HepG2 (cell line): ENCODE measurements around the gene SNHG17. TPM values are rescaled to one million over a fixed set of nuclear protein-coding genes. Genes with fewer than 3 reads are reported as not detected.

ENCODE experiments used
- CBX1 ChIP-seq: IDR thresholded peaks from one replicate; pipeline ENCODE4 v1.6.1; 2016; ENCODE audit warnings: antibody characterized with exemption, low read depth
- ETV6 ChIP-seq: sonication (generic); formaldehyde crosslinking; conservative IDR thresholded peaks from 2 replicates; pipeline ENCODE4 v1.4.0; 2020; ENCODE audit warnings: missing genetic modification reagents
- HOXA9 ChIP-seq: sonication (generic); formaldehyde crosslinking; IDR thresholded peaks from 2 replicates; pipeline ENCODE4 v1.8.1; 2022; ENCODE audit warnings: missing genetic modification reagents, mild to moderate bottlenecking, moderate library complexity, borderline replicate concordance
- IKZF1 ChIP-seq: fragments of 450-650 bp; IDR thresholded peaks from 2 replicates; pipeline ENCODE4 v1.7.1; 2016
- KDM4B ChIP-seq: sonication (generic); formaldehyde crosslinking; IDR thresholded peaks from 2 replicates; pipeline ENCODE4 v1.4.0; 2020; ENCODE audit warnings: missing genetic modification reagents
- KDM5B ChIP-seq: sonication (generic); formaldehyde crosslinking; IDR thresholded peaks from 2 replicates; pipeline ENCODE4 v1.4.0; 2020; ENCODE audit warnings: missing genetic modification reagents, mild to moderate bottlenecking, borderline replicate concordance
- MAZ ChIP-seq, 2 experiments: sonication (generic) in 1 of 2; formaldehyde crosslinking in 1 of 2; IDR thresholded peaks; 2 replicates each; pipeline versions ENCODE4 v1.5.0 to v1.6.1; 2012 to 2020; ENCODE audit warnings: low read depth in 2 of 2, mild to moderate bottlenecking in 2 of 2, borderline replicate concordance in 1 of 2, improper control_type of control experiment in 1 of 2, low read length in 1 of 2, missing genetic modification reagents in 1 of 2, moderate library complexity in 1 of 2
- TBX2 ChIP-seq: sonication (generic); formaldehyde crosslinking; IDR thresholded peaks from 2 replicates; pipeline ENCODE4 v1.5.0; 2020; ENCODE audit warnings: missing genetic modification reagents, mild to moderate bottlenecking, borderline replicate concordance
- TEAD3 ChIP-seq: optimal IDR thresholded peaks from 2 replicates; pipeline ENCODE3; 2016; ENCODE audit warnings: borderline replicate concordance
- ZBTB21 ChIP-seq: sonication (generic); formaldehyde crosslinking; IDR thresholded peaks from 2 replicates; pipeline ENCODE4 v1.4.0; 2020; ENCODE audit warnings: missing genetic modification reagents
- ZNF207 ChIP-seq: fragments of 450-650 bp; IDR thresholded peaks from 2 replicates; pipeline ENCODE4 v1.6.1; 2016; ENCODE audit warnings: antibody characterized with exemption, borderline replicate concordance
- ZNF549 ChIP-seq: sonication (generic); formaldehyde crosslinking; IDR thresholded peaks from 2 replicates; pipeline ENCODE4 v1.5.0; 2020; ENCODE audit warnings: missing genetic modification reagents
- ZNF605 ChIP-seq: sonication (generic); formaldehyde crosslinking; IDR thresholded peaks from 2 replicates; pipeline ENCODE4 v1.8.0; 2022; ENCODE audit warnings: mild to moderate bottlenecking, missing genetic modification reagents
- ZNF660 ChIP-seq: sonication (generic); formaldehyde crosslinking; IDR thresholded peaks from 2 replicates; pipeline ENCODE4 v1.5.1; 2020; ENCODE audit warnings: mild to moderate bottlenecking, low read depth, missing genetic modification reagents, borderline replicate concordance
- ZNF703 ChIP-seq: sonication (generic); formaldehyde crosslinking; IDR thresholded peaks from 2 replicates; pipeline ENCODE4 v1.5.1; 2020; ENCODE audit warnings: missing genetic modification reagents, mild to moderate bottlenecking, moderate library complexity, borderline replicate concordance
- ZNF781 ChIP-seq: sonication (generic); formaldehyde crosslinking; IDR thresholded peaks from 2 replicates; pipeline ENCODE4 v1.5.1; 2020; ENCODE audit warnings: borderline replicate concordance, mild to moderate bottlenecking, missing genetic modification reagents; ENCODE audit errors: not compliant biosample characterization
- ZNF792 ChIP-seq: IDR thresholded peaks from 2 replicates; pipeline ENCODE4 v1.6.1; 2016
- ZNF841 ChIP-seq: sonication (generic); formaldehyde crosslinking; IDR thresholded peaks from 2 replicates; pipeline ENCODE4 v1.8.1; 2023; ENCODE audit warnings: missing genetic modification reagents, borderline replicate concordance
- polyA plus RNA-seq, 8 experiments: library from polyadenylated mRNA; depleted of rRNA in 3 of 8; stranded (reverse) in 7 of 8; unstranded in 1 of 8; fragments of >200 nt; fragmentation: Illumina TruSeq in 4 of 8; extraction: Trizol in 4 of 8; gene quantifications; 2 replicates each; pipeline versions ENCODE4 v1.2.1 to v1.2.3, GENCODE V29; 2011 to 2016; ENCODE audit warnings: low read depth in 4 of 8, missing spikeins in 1 of 8, mixed read lengths in 1 of 8; ENCODE audit not compliant: insufficient read depth in 1 of 8
- total RNA-seq, 5 experiments: library from RNA; depleted of rRNA; stranded (reverse); fragments of >200 nt; fragmentation: Illumina TruSeq; extraction: Trizol; gene quantifications; 2 replicates each; pipeline ENCODE4 v1.2.3, GENCODE V29; 2016; ENCODE audit warnings: low read depth in 1 of 5
- TF ChIP-seq, protein P1 (sequence below): sonication (generic); formaldehyde crosslinking; IDR thresholded peaks from 2 replicates; pipeline ENCODE4 v1.5.1; 2020; ENCODE audit warnings: mild to moderate bottlenecking, missing genetic modification reagents
- TF ChIP-seq, protein P2 (sequence below): sonication (generic); formaldehyde crosslinking; IDR thresholded peaks from 2 replicates; pipeline ENCODE4 v1.4.0; 2020; ENCODE audit warnings: low read depth, missing genetic modification reagents
- TF ChIP-seq, protein P3 (sequence below): sonication (generic); formaldehyde crosslinking; IDR thresholded peaks from 2 replicates; pipeline ENCODE4 v1.4.0; 2020; ENCODE audit warnings: mild to moderate bottlenecking, missing genetic modification reagents

SNHG17 gene
- total and polyA plus RNA-seq, 2 of the 13 experiments (the other 11 are each of a cell fraction or from before 2014, with no cell fraction given) = 26.2 to 41.2 TPM

DNA sequence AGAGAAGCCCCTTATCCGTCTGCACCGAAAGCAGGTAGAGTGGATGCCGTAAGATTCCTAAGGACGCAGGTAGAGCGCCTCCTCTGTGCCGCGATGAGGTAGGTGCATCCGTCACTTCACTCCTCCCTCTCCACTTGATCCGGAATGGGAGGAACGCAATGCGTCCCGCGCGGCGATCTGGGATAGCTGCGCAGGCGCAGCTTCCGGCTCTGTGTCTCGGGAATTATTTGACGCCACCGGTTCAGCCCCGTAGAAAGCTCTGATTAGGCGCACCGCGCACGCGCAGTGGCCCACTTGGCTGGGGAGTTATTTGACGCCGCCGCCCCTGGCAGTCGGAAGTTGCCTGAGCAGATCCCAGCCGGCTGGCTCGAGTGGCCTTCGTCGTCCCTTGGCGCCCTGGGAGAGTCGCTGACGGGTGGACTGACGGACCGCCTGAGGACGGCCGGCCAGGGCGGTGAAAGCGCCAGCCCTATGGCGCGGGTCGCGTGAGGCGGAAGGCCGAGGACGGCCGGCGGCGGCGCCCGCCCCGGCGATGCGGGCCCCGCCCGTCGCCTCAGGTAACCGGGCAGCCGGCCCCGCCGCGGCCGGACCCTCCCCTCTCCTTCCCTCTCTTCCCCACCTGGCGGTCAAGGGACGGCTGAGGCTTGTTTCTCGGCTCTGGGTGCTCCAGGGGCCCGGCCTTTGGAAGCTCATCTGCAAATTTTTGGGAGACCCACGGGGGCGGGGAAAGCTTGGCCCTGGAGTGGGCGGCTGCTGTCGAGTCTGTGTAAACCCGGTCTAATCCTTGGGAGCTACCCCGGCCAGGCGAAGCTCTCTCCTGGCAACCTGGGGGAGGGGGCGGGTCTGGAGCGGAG is 37.6 kb upstream of the SNHG17 start, which contains the start of gene RALGAPB (continued):
- TF ChIP-seq, protein P1, sequence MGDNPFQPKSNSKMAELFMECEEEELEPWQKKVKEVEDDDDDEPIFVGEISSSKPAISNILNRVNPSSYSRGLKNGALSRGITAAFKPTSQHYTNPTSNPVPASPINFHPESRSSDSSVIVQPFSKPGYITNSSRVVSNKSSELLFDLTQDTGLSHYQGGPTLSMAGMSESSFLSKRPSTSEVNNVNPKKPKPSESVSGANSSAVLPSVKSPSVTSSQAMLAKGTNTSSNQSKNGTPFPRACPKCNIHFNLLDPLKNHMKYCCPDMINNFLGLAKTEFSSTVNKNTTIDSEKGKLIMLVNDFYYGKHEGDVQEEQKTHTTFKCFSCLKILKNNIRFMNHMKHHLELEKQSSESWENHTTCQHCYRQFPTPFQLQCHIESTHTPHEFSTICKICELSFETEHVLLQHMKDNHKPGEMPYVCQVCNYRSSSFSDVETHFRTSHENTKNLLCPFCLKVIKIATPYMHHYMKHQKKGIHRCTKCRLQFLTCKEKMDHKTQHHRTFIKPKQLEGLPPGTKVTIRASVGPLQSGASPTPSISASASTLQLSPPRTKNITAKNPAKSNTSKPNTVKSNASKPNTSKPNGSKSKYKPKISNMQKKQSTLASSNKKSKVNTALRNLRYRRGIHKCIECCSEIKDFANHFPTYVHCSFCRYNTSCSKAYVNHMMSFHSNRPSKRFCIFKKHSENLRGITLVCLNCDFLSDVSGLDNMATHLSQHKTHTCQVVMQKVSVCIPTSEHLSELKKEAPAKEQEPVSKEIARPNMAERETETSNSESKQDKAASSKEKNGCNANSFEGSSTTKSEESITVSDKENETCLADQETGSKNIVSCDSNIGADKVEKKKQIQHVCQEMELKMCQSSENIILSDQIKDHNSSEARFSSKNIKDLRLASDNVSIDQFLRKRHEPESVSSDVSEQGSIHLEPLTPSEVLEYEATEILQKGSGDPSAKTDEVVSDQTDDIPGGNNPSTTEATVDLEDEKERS (CRISPR knock-in tag) = no peak
- no peak for TF ChIP-seq ZNF660 (CRISPR knock-in tag)
- TF ChIP-seq ZNF841 (CRISPR knock-in tag) = no peak
- 0 out of 2 replicates have a peak, but pooled peaks have one; percentile 41 for TF ChIP-seq ZNF549 (CRISPR knock-in tag)
- peak; percentile 88; the same call in 1 of the 2 replicates for TF ChIP-seq ETV6 (CRISPR knock-in tag)
- peak; percentile 77; the same call in 1 of the 2 replicates for TF ChIP-seq ZNF792
- peak; percentile 77 for TF ChIP-seq CBX1
- TF ChIP-seq MAZ (IDR thresholded peaks at IDR 0.05; ENCODE audit: borderline replicate concordance, low read depth, low read length) = peak; percentile 73; the same call in 1 of the 2 replicates
- TF ChIP-seq MAZ (CRISPR knock-in tag; IDR thresholded peaks at IDR 0.05; ENCODE audit: low read depth) = peak; percentile 99
- peak; percentile 64 for TF ChIP-seq ZNF781 (CRISPR knock-in tag)
- peak; percentile 87; the same call in 1 of the 2 replicates for TF ChIP-seq KDM4B
- peak; percentile 73 for TF ChIP-seq ZNF605 (CRISPR knock-in tag)
- peak; percentile 92 for TF ChIP-seq ZBTB21 (CRISPR knock-in tag)
- no peak for TF ChIP-seq ZNF207
- no peak for TF ChIP-seq HOXA9 (CRISPR knock-in tag)
- TF ChIP-seq, protein P2, sequence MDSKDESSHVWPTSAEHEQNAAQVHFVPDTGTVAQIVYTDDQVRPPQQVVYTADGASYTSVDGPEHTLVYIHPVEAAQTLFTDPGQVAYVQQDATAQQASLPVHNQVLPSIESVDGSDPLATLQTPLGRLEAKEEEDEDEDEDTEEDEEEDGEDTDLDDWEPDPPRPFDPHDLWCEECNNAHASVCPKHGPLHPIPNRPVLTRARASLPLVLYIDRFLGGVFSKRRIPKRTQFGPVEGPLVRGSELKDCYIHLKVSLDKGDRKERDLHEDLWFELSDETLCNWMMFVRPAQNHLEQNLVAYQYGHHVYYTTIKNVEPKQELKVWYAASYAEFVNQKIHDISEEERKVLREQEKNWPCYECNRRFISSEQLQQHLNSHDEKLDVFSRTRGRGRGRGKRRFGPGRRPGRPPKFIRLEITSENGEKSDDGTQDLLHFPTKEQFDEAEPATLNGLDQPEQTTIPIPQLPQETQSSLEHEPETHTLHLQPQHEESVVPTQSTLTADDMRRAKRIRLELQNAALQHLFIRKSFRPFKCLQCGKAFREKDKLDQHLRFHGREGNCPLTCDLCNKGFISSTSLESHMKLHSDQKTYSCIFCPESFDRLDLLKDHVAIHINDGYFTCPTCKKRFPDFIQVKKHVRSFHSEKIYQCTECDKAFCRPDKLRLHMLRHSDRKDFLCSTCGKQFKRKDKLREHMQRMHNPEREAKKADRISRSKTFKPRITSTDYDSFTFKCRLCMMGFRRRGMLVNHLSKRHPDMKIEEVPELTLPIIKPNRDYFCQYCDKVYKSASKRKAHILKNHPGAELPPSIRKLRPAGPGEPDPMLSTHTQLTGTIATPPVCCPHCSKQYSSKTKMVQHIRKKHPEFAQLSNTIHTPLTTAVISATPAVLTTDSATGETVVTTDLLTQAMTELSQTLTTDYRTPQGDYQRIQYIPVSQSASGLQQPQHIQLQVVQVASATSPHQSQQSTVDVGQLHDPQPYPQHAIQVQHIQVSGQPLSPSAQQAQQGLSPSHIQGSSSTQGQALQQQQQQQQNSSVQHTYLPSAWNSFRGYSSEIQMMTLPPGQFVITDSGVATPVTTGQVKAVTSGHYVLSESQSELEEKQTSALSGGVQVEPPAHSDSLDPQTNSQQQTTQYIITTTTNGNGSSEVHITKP (CRISPR knock-in tag) = peak; percentile 76
- peak; percentile 37; the same call in 1 of the 2 replicates for TF ChIP-seq KDM5B (CRISPR knock-in tag)
- peak; percentile 98 for TF ChIP-seq TEAD3
- no peak; the same call in 1 of the 2 replicates for TF ChIP-seq ZNF703
- TF ChIP-seq, protein P3, sequence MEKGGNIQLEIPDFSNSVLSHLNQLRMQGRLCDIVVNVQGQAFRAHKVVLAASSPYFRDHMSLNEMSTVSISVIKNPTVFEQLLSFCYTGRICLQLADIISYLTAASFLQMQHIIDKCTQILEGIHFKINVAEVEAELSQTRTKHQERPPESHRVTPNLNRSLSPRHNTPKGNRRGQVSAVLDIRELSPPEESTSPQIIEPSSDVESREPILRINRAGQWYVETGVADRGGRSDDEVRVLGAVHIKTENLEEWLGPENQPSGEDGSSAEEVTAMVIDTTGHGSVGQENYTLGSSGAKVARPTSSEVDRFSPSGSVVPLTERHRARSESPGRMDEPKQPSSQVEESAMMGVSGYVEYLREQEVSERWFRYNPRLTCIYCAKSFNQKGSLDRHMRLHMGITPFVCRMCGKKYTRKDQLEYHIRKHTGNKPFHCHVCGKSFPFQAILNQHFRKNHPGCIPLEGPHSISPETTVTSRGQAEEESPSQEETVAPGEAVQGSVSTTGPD = no peak
- TF ChIP-seq TBX2 = peak; percentile 91
- TF ChIP-seq IKZF1 = no peak
